HG03064 (cell line): Measurements from ENCODE around the gene TMPRSS7.

Experiments
- ATAC-seq: cut with Tn5 transposase; IDR thresholded peaks from one replicate; pipeline ENCODE4 v1.9.1; 2021; ENCODE audit warnings: low read depth; ENCODE audit not compliant: unreplicated experiment

Gene TMPRSS7

GRCh38 chr3:112124907-112125607 is 90.5 kb downstream of the TMPRSS7 start:
- ATAC-seq = no peak

GRCh38 chr3:112126511-112126911 is 92.0 kb downstream of the TMPRSS7 start:
- ATAC-seq = no peak

- ATAC-seq = no peak
Measured at GRCh38 chr3:112127522-112128494, 93.3 kb downstream of the TMPRSS7 start.

GRCh38 chr3:112128843-112129727 is 94.5 kb downstream of the TMPRSS7 start:
- peak; percentile 29 for ATAC-seq

- no peak for ATAC-seq
Measured at GRCh38 chr3:112129925-112130637, 95.5 kb downstream of the TMPRSS7 start.

GRCh38 chr3:112130638-112130993 is 96.1 kb downstream of the TMPRSS7 start:
- no peak for ATAC-seq
